MCF 10A (cell line): ENCODE results near the gene TPRG1. TPM values are rescaled to one million over a fixed set of nuclear protein-coding genes. Genes with fewer than 3 reads are reported as not detected.

Experiments
- BruUV-seq: library from RNA; stranded (reverse); fragments of 400-500 nt; replicated peaks from 2 replicates; lab custom pipeline; 2021; lab: Mats Ljungman, UMichigan
- CTCF ChIA-PET: fragments of 300-600 bp; sonication (Branson Sonifier 250); formaldehyde crosslinking; extraction: SDS; loops from one replicate; lab custom pipeline; 2021; ENCODE audit warnings: antibody characterized with exemption, inconsistent platforms; lab: Yijun Ruan, JAX
- POLR2A ChIA-PET: fragments of 300-600, 350-650 bp; sonication (Branson Sonifier 250); formaldehyde crosslinking; extraction: SDS; loops from one replicate; lab custom pipeline; 2020; ENCODE audit warnings: antibody characterized with exemption, inconsistent platforms; lab: Yijun Ruan, JAX
- DNase-seq: peaks from one replicate; pipeline ENCODE4 v3.0.0-alpha.2; 2018; ENCODE audit not compliant: unreplicated experiment
- H3K27ac Mint-ChIP-seq: one replicate; pipeline ENCODE4 v1.8.0; 2022; ENCODE audit warnings: mild to moderate bottlenecking, low read depth, mixed read lengths; ENCODE audit not compliant: unreplicated experiment
- H3K27me3 Mint-ChIP-seq: one replicate; pipeline ENCODE4 v1.8.0; 2022; ENCODE audit warnings: mixed read lengths; ENCODE audit not compliant: insufficient read depth, unreplicated experiment
- H3K36me3 Mint-ChIP-seq: one replicate; pipeline ENCODE4 v1.8.0; 2022; ENCODE audit warnings: mild to moderate bottlenecking, moderate library complexity, mixed read lengths; ENCODE audit not compliant: insufficient read depth, unreplicated experiment
- H3K4me1 Mint-ChIP-seq: one replicate; pipeline ENCODE4 v1.8.0; 2022; ENCODE audit warnings: mixed read lengths; ENCODE audit not compliant: insufficient read depth, unreplicated experiment
- H3K4me3 Mint-ChIP-seq: one replicate; pipeline ENCODE4 v1.8.0; 2022; ENCODE audit warnings: mild to moderate bottlenecking, moderate library complexity, mixed read lengths; ENCODE audit not compliant: unreplicated experiment
- H3K9me3 Mint-ChIP-seq: one replicate; pipeline ENCODE4 v1.8.0; 2022; ENCODE audit warnings: mixed read lengths; ENCODE audit not compliant: unreplicated experiment
- intact Hi-C: fragments of 100-400 bp; cut with micrococcal nuclease; formaldehyde crosslinking; loops from 2 replicates; pipeline ENCODE4 v1.14.1; 2022
- total RNA-seq: library from RNA; stranded (reverse); gene quantifications from 2 replicates; pipeline ENCODE4 v1.2.3, GENCODE V29; 2022
- TF ChIP-seq, protein P1 (sequence below): fragments of 200-600 bp; IDR thresholded peaks from one replicate; pipeline ENCODE4 v1.8.0; 2022; ENCODE audit warnings: antibody characterized with exemption, mild to moderate bottlenecking; ENCODE audit not compliant: unreplicated experiment

The TPRG1 gene
- total RNA-seq, 1 experiment from 2014 or later = 2.0 TPM

DNA sequence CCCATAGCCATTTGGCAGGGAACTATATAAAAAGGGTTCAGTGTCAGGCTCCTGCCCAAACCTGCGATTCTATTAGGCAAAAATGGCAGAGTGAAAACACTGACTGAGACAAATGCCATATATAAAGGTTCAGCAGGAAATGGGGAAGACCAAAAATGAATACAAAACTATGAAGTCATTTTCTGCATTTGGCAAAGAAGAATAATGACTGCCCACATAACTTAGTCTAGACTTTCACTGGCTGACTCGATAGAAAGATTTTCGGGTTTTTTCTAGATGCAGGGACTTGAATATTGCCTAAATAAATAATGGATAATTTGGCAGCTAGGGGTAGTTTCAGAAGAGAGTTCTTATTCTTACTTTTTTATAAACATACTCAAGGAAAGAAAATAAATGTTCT, 178.0 kb downstream of the TPRG1 start:
- CTCF ChIA-PET = interaction anchor here (0.6 to 1.4 kb wide), 3 partner anchors 41 to 554 kb away, joined by 3 read pairs; no protein-coding TSS in a partner anchor

DNA sequence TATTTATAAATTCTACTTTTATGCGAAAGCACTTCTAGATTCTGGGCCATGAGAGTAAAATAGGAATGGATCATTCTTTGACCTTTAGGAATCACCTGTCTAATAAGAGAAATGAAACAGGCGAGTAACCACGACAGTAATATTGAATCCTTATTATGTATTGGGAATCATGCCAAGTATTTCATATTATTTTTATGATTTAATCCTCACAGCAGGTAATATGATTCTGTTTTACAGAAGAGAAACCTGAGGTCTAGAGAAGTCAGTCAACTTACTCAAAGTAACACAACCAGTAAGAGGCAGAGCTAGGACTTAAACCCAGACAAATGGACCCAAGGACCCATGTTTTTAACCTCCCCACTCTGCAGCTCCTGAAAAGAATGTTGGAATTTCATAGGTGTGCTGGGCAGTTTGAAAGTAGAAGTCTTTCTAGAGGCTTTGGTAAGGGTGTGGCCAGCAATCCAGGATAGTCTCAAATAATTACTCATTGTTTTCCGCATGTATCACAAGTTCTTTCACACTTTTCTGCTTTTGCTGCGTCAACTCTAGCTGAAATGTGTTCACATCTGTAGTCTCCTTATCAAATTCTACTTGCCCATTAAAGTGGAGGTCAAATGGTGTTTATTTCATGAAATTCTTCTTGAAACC, 181.7 kb downstream of the TPRG1 start:
- BruUV-seq = TSS peak; percentile 63

More for the DNA sequence above, 178.0 kb downstream of the TPRG1 start:
- intact Hi-C loops = loop anchor here (10.0 kb wide), 1 partner anchor 235 kb away; no protein-coding TSS in a partner anchor
- POLR2A ChIA-PET = interaction anchor here (1.0 to 2.8 kb wide), 4 partner anchors 11 to 73 kb away, joined by 3 to 11 read pairs (median 6); no protein-coding TSS in a partner anchor
- Mint-ChIP-seq H3K9me3 (peaks cover 7% of the 10 kb centered on the region), H3K4me1 (peaks cover 20% of the 10 kb centered on the region), H3K27ac (no peak overlapping the region), H3K27me3 (no peaks in the 10 kb centered on the region), H3K4me3 (no peak overlapping the region), H3K36me3 (no peaks in the 10 kb centered on the region)
- TF ChIP-seq, protein P1, sequence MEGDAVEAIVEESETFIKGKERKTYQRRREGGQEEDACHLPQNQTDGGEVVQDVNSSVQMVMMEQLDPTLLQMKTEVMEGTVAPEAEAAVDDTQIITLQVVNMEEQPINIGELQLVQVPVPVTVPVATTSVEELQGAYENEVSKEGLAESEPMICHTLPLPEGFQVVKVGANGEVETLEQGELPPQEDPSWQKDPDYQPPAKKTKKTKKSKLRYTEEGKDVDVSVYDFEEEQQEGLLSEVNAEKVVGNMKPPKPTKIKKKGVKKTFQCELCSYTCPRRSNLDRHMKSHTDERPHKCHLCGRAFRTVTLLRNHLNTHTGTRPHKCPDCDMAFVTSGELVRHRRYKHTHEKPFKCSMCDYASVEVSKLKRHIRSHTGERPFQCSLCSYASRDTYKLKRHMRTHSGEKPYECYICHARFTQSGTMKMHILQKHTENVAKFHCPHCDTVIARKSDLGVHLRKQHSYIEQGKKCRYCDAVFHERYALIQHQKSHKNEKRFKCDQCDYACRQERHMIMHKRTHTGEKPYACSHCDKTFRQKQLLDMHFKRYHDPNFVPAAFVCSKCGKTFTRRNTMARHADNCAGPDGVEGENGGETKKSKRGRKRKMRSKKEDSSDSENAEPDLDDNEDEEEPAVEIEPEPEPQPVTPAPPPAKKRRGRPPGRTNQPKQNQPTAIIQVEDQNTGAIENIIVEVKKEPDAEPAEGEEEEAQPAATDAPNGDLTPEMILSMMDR = no peak
- no TSS peak for BruUV-seq
- no peak for DNase-seq

DNA sequence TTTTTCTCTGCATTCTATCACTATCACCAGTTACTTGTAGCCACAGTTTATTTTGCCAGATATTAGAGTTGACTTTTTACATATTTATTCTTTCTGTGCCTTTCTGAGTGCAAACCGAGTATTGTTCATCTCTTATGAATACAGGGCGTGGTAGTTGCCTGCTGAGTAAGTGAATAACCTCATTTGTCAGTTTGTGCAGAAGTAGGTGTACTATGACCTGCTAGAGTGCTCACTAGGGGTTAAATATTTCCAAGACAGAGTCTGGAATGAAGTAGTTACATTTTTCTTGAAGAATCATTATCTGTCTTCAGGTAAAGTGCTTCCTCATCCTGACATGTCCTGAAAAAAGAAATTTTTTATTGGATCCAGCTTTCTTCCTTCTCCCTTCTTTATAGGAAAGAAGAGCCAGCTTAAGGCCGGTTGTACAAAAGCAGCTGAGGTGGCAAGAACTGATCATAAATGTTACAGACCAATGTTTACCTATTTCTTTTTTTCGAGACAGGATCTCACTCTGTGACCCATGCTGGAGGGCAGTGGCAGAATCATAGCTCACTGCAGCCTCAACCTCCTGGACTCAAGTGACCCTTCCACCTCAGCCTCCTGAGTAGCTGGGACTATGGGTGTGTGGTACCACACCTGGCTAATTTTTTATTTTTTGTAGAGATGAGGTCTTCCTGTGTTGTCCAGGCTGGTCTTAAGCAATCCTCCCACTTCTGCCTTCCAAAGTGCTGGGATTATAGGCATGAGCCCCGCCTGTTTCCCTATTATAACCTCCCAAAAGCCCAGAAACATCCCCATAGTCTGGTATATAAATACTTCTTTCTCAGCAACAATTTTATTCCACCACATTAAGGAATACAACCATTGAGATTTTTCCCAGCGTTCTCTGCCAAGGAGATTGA, 182.5 kb downstream of the TPRG1 start:
- POLR2A ChIA-PET = interaction anchor here (0.6 to 6.4 kb wide), 36 partner anchors 10 to 594 kb away, joined by 3 to 267 read pairs (median 10); no protein-coding TSS in a partner anchor
- BruUV-seq = TSS peak; percentile 75
- H3K9me3 Mint-ChIP-seq = peaks cover 7% of the 10 kb centered on the region
- intact Hi-C loops = loop anchor here (2.0 to 10.0 kb wide), 3 partner anchors 39 to 231 kb away; no protein-coding TSS in a partner anchor
- peaks cover 36% of the 10 kb centered on the region for H3K4me1 Mint-ChIP-seq
- H3K27ac Mint-ChIP-seq = peak overlapping the region; percentile 96
- H3K4me3 Mint-ChIP-seq = no peak overlapping the region
- peak; percentile 31 for DNase-seq
- CTCF ChIA-PET = interaction anchor here (0.7 to 3.7 kb wide), 10 partner anchors 15 to 594 kb away, joined by 3 to 56 read pairs (median 4); no protein-coding TSS in a partner anchor
- H3K27me3 Mint-ChIP-seq = no peaks in the 10 kb centered on the region
- TF ChIP-seq, protein P1 = no peak
- H3K36me3 Mint-ChIP-seq = no peaks in the 10 kb centered on the region

More for the DNA sequence above, 181.7 kb downstream of the TPRG1 start:
- intact Hi-C loops = loop anchor here (2.0 to 10.0 kb wide), 2 partner anchors 77 to 231 kb away; no protein-coding TSS in a partner anchor
- H3K27me3 Mint-ChIP-seq = no peaks in the 10 kb centered on the region
- peak; percentile 62 for DNase-seq
- H3K9me3 Mint-ChIP-seq = peaks cover 7% of the 10 kb centered on the region
- peak overlapping the region; percentile 96 for H3K27ac Mint-ChIP-seq
- H3K4me1 Mint-ChIP-seq = peaks cover 36% of the 10 kb centered on the region
- H3K36me3 Mint-ChIP-seq = no peaks in the 10 kb centered on the region
- H3K4me3 Mint-ChIP-seq = no peak overlapping the region
- TF ChIP-seq, protein P1 = no peak
- ChIA-PET CTCF (interaction anchor here (0.6 to 3.7 kb wide), 8 partner anchors 16 to 316 kb away, joined by 3 to 56 read pairs (median 4); no protein-coding TSS in a partner anchor), POLR2A (interaction anchor here (0.6 to 6.4 kb wide), 27 partner anchors 11 to 584 kb away, joined by 3 to 267 read pairs (median 12); no protein-coding TSS in a partner anchor)
